ENCODE data around the gene PRRT1B.

Gene PRRT1B

DNA sequence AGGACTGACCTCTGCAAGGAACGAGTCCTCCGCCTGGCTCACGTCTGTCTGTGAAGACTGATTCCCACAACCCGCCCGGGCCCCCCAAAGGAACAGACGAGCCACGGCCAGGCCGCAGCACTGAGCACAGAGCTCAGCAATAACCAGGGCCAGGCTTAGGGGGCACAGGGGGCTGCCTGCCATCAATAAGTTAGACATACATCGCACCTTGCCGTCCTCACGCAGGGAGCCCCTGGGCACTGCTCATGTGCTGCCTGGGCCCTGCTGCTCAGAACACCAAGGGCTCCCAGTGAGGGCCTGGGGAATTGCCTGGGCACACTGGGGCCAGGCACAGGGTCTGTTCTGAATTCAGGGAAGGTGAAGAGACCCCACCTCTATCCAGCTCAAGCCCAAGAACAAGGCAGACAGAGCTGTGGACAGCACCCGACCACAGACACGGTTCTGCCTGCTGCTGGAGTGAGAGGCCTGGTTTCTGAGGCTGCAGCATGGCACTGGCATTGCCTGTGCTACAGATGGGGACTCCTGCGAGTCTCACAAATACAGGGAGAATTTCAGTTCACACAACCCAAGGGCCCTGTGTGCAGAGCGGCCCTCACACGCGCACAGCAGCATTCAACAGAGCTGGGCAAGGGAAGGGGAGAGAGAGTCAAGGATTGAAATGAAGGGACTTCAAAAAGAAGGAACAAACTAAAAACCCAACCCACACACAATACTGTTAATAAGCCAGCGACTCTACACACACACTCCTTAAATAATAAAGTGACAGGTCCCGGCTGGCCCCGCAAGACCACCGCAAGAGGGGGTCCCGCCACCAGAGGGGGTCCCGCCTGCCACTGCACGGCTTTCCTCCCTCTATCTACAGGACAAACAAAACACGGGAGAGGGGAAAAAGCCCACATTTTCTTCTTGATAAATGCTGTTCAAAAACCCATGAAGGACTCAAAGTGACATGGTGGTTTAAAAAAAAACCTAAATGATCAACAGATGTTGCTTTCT, 32.0 kb downstream of the PRRT1B start:
- no peak overlapping the region for H3K4me2 ChIP-seq (ENCODE audit: low read depth, low read length, poor library complexity, severe bottlenecking)
- TF ChIP-seq, protein P1, sequence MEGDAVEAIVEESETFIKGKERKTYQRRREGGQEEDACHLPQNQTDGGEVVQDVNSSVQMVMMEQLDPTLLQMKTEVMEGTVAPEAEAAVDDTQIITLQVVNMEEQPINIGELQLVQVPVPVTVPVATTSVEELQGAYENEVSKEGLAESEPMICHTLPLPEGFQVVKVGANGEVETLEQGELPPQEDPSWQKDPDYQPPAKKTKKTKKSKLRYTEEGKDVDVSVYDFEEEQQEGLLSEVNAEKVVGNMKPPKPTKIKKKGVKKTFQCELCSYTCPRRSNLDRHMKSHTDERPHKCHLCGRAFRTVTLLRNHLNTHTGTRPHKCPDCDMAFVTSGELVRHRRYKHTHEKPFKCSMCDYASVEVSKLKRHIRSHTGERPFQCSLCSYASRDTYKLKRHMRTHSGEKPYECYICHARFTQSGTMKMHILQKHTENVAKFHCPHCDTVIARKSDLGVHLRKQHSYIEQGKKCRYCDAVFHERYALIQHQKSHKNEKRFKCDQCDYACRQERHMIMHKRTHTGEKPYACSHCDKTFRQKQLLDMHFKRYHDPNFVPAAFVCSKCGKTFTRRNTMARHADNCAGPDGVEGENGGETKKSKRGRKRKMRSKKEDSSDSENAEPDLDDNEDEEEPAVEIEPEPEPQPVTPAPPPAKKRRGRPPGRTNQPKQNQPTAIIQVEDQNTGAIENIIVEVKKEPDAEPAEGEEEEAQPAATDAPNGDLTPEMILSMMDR (IDR thresholded peaks at IDR 0.05; ENCODE audit: insufficient read depth, low read length, poor library complexity, severe bottlenecking) = no peak
- no peak for TF ChIP-seq EZH2phosphoT487 (conservative IDR thresholded peaks at IDR 0.05; ENCODE audit: low read length)
- no peak overlapping the region for H3K4me3 ChIP-seq (ENCODE audit: insufficient read depth, low read length, poor library complexity, severe bottlenecking)
- no peaks in the 10 kb centered on the region for H3F3A ChIP-seq (ENCODE audit: insufficient read depth)
- H3K36me3 ChIP-seq (ENCODE audit: low read length) = peaks cover 1% of the 10 kb centered on the region; the same call in 1 of the 2 replicates
- H3K9me3 ChIP-seq (ENCODE audit: insufficient read depth, low read length) = no peaks in the 10 kb centered on the region
- no peaks in the 10 kb centered on the region for H3K9me2 ChIP-seq (replicated peaks; ENCODE audit: insufficient read depth, low read length)
- H3K27me3 ChIP-seq (ENCODE audit: low read length) = no peaks in the 10 kb centered on the region
- no peaks in the 10 kb centered on the region for H4K20me1 ChIP-seq (ENCODE audit: low read depth, low read length)
- no peaks in the 10 kb centered on the region for H3K79me2 ChIP-seq (ENCODE audit: insufficient read depth, low read length)
- H2AFZ ChIP-seq (ENCODE audit: low read depth, low read length, severe bottlenecking) = no peak overlapping the region
- no peak overlapping the region for H3K27ac ChIP-seq (ENCODE audit: low read depth, low read length)
- H3K9ac ChIP-seq (ENCODE audit: low read length) = no peak overlapping the region

- H3K27ac ChIP-seq (ENCODE audit: low read depth, low read length) = no peak overlapping the region
- H3K9me3 ChIP-seq (ENCODE audit: insufficient read depth, low read length) = no peaks in the 10 kb centered on the region
- no peaks in the 10 kb centered on the region for H3K9me2 ChIP-seq (replicated peaks; ENCODE audit: insufficient read depth, low read length)
- no peak overlapping the region for H3K4me3 ChIP-seq (ENCODE audit: insufficient read depth, low read length, poor library complexity, severe bottlenecking)
- TF ChIP-seq, protein P1 (IDR thresholded peaks at IDR 0.05; ENCODE audit: insufficient read depth, low read length, poor library complexity, severe bottlenecking) = no peak
- no peak for TF ChIP-seq EZH2phosphoT487 (conservative IDR thresholded peaks at IDR 0.05; ENCODE audit: low read length)
- H4K20me1 ChIP-seq (ENCODE audit: low read depth, low read length) = no peaks in the 10 kb centered on the region
- H3K9ac ChIP-seq (ENCODE audit: low read length) = no peak overlapping the region
- no peak overlapping the region for H3K4me2 ChIP-seq (ENCODE audit: low read depth, low read length, poor library complexity, severe bottlenecking)
- H2AFZ ChIP-seq (ENCODE audit: low read depth, low read length, severe bottlenecking) = no peak overlapping the region
- no peaks in the 10 kb centered on the region for H3K27me3 ChIP-seq (ENCODE audit: low read length)
- no peaks in the 10 kb centered on the region for H3K36me3 ChIP-seq (ENCODE audit: low read length)
- no peaks in the 10 kb centered on the region for H3F3A ChIP-seq (ENCODE audit: insufficient read depth)
- no peaks in the 10 kb centered on the region for H3K79me2 ChIP-seq (ENCODE audit: insufficient read depth, low read length)
Measured at GRCh38 chr9:131578021-131578420, 32.7 kb downstream of the PRRT1B start.

DNA sequence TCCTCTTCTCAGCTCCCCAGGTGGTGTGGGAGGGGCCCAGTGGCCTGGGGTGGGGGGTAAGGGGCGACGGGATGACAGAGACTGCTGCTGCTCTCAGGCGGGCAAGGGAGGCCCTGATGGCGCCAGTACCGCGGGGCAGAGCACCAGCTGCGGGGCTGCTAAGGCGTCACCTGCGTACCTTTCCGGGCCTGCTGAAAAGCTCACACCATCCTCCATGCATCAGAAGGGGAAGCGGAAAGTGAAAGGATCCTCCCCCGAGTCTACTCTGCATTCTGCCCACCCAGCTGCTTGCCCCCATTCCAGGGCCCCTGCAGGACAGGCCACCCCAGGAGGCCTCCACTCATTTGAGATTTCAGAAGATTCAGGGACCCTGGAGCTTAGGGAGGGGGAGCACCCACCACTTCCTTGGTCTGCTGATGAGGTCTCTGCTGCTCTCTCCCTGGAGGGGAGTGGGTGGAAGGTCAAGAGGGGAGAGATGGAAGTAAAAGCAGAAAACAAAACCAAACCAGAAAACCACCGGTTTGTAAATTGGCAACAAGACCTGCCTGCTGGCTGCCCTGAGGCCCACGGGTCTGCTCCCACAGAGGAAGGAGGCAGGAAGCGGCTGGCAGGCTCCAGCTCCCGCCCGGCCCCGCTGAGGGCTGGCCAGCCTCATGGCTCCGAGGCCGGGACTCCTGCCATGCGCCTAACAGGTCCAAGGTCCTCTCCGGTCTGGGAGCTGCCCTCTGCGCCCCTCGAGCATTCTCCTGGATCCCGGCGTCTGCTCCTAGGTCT, 33.6 kb downstream of the PRRT1B start:
- no peaks in the 10 kb centered on the region for H3K9me2 ChIP-seq (replicated peaks; ENCODE audit: insufficient read depth, low read length)
- H3K27me3 ChIP-seq (ENCODE audit: low read length) = no peaks in the 10 kb centered on the region
- H3K9ac ChIP-seq (ENCODE audit: low read length) = no peak overlapping the region
- H3K9me3 ChIP-seq (ENCODE audit: insufficient read depth, low read length) = no peaks in the 10 kb centered on the region
- H3K79me2 ChIP-seq (ENCODE audit: insufficient read depth, low read length) = no peaks in the 10 kb centered on the region
- TF ChIP-seq, protein P1 (IDR thresholded peaks at IDR 0.05; ENCODE audit: insufficient read depth, low read length, poor library complexity, severe bottlenecking) = no peak
- no peak for TF ChIP-seq EZH2phosphoT487 (conservative IDR thresholded peaks at IDR 0.05; ENCODE audit: low read length)
- no peak overlapping the region for H2AFZ ChIP-seq (ENCODE audit: low read depth, low read length, severe bottlenecking)
- no peaks in the 10 kb centered on the region for H3K36me3 ChIP-seq (ENCODE audit: low read length)
- no peak overlapping the region for H3K4me3 ChIP-seq (ENCODE audit: insufficient read depth, low read length, poor library complexity, severe bottlenecking)
- no peak overlapping the region for H3K27ac ChIP-seq (ENCODE audit: low read depth, low read length)
- H4K20me1 ChIP-seq (ENCODE audit: low read depth, low read length) = no peaks in the 10 kb centered on the region
- H3K4me2 ChIP-seq (ENCODE audit: low read depth, low read length, poor library complexity, severe bottlenecking) = no peak overlapping the region
- H3F3A ChIP-seq (ENCODE audit: insufficient read depth) = no peaks in the 10 kb centered on the region
